GM12891 (cell line): ENCODE measurements around the gene EIF2S2.

ENCODE experiments used
- DNase-seq: peaks from one replicate; pipeline ENCODE4 v3.0.0; 2011; ENCODE audit warnings: low spot score; ENCODE audit not compliant: insufficient read length
- FAIRE-seq: peaks from 2 replicates; lab custom pipeline; 2011; peaks lifted over from hg19 to GRCh38; lab: Jason Lieb, UNC
- PAX5 ChIP-seq: IDR thresholded peaks from 2 replicates; pipeline ENCODE4 v1.6.1; 2011; ENCODE audit warnings: low read length, moderate library complexity, mild to moderate bottlenecking; ENCODE audit not compliant: insufficient read depth, severe bottlenecking
- POLR2A ChIP-seq: IDR thresholded peaks from 2 replicates; pipeline ENCODE4 v1.6.1; 2011; ENCODE audit warnings: low read depth, low read length, control low read depth
- POLR2AphosphoS5 ChIP-seq: IDR thresholded peaks from 2 replicates; pipeline ENCODE4 v1.6.1; 2011; ENCODE audit warnings: low read depth, low read length, control low read depth
- POU2F2 ChIP-seq: IDR thresholded peaks from 2 replicates; pipeline ENCODE4 v1.6.1; 2011; ENCODE audit warnings: low read depth, mild to moderate bottlenecking, control low read depth, low read length, moderate library complexity
- SPI1 ChIP-seq: IDR thresholded peaks from 2 replicates; pipeline ENCODE4 v1.6.1; 2011; ENCODE audit warnings: low read depth, low read length, control low read depth
- TAF1 ChIP-seq: IDR thresholded peaks from 2 replicates; pipeline ENCODE4 v1.6.1; 2011; ENCODE audit warnings: low read depth, low read length, control low read depth

Gene EIF2S2

DNA sequence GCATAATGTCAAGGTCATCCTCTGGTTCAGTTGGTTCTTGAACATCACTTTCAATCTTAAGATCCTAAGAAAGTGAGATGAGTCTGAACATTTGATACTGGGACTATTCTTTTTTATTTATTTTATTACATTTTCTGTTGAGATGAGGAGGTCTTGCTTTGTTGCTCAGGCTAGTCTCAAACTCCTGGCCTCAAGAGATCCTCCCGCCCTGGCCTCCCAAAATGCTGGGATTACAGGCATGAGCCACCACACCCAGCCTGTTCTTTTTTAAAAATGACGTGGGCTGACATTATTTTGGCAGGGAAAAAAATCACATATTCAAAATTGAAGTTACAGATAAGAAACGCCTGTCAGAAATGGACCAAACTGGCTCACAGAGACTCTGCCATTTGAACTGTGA is 13.5 kb downstream of the EIF2S2 start:
- no peak for TF ChIP-seq TAF1
- TF ChIP-seq PAX5: no peak
- no peak for TF ChIP-seq POLR2AphosphoS5
- FAIRE-seq (no peak), DNase-seq (no peak)

- FAIRE-seq (no peak), DNase-seq (no peak)
- TF ChIP-seq POU2F2: no peak
- no peak for TF ChIP-seq POLR2A
- TF ChIP-seq SPI1: no peak
- TF ChIP-seq POLR2AphosphoS5: no peak
- no peak for TF ChIP-seq TAF1
- TF ChIP-seq PAX5: no peak
Measured at GRCh38 chr20:34096699-34097444, 15.2 kb downstream of the EIF2S2 start.

DNA sequence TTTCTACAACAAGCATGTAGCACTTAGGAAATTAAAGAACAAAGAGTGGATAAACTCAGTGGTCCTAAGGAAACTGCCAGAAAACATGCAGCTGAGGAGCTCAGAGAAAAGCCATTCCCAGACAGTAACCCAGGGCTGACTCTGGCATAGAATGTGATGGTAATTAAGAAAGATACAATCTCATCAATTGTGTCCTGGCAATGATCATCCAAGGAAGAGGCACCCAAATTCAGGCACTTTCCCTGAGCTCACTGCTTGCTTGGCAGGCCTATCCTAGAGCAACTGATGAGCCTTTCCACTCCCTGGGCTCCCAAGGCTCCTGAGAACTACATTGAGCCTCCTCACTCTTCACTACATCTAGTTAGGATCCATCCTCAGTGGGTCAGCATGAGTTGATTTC is 16.2 kb downstream of the EIF2S2 start:
- TF ChIP-seq SPI1: no peak
- no peak for TF ChIP-seq POLR2AphosphoS5
- TF ChIP-seq TAF1: no peak
- no peak for TF ChIP-seq POU2F2
- TF ChIP-seq POLR2A: no peak
- TF ChIP-seq PAX5: no peak
- DNase-seq: no peak
- FAIRE-seq: no peak

- FAIRE-seq: no peak
- no peak for DNase-seq
- TF ChIP-seq TAF1: no peak
- no peak for TF ChIP-seq POLR2AphosphoS5
- no peak for TF ChIP-seq SPI1
- TF ChIP-seq PAX5: no peak
- TF ChIP-seq POU2F2: no peak
- TF ChIP-seq POLR2A: no peak
Measured at GRCh38 chr20:34093895-34094294, 18.1 kb downstream of the EIF2S2 start.

DNA sequence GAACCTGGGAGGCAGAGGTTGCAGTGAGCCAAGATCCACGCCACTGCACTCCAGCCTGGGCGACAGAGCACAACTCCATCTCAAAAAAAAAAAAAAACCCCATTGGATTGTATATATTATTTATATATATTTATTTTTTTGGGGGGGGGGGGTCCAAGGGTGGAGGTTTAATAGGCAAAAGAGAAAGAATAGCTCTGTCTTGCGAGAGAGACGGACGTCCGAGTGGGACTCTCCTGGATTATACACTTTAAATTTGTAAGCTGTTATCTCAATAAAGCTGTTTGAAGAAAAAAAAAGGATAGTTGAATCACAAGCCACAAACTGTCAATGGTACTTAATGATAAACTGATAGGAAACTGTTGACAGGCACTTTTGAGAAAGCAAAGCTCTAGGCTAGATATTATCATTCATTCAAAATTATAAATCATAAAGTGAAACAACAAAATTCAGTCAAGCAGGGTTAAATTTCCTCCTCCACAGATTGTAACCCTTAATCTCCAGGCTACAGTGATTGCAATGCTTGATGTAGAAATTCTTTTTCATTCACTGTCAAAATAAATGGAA is 20.3 kb downstream of the EIF2S2 start:
- no peak for FAIRE-seq
- TF ChIP-seq TAF1 (no peak), POLR2AphosphoS5 (no peak), SPI1 (no peak), PAX5 (no peak), POLR2A (no peak), POU2F2 (no peak)
- no peak for DNase-seq

GRCh38 chr20:34090645-34091044 is 21.4 kb downstream of the EIF2S2 start:
- DNase-seq (no peak), FAIRE-seq (no peak)
- TF ChIP-seq TAF1: no peak
- TF ChIP-seq POLR2A: no peak
- TF ChIP-seq SPI1: no peak
- TF ChIP-seq PAX5: no peak
- TF ChIP-seq POLR2AphosphoS5: no peak; the same call in 1 of the 2 replicates
- TF ChIP-seq POU2F2: no peak

DNA sequence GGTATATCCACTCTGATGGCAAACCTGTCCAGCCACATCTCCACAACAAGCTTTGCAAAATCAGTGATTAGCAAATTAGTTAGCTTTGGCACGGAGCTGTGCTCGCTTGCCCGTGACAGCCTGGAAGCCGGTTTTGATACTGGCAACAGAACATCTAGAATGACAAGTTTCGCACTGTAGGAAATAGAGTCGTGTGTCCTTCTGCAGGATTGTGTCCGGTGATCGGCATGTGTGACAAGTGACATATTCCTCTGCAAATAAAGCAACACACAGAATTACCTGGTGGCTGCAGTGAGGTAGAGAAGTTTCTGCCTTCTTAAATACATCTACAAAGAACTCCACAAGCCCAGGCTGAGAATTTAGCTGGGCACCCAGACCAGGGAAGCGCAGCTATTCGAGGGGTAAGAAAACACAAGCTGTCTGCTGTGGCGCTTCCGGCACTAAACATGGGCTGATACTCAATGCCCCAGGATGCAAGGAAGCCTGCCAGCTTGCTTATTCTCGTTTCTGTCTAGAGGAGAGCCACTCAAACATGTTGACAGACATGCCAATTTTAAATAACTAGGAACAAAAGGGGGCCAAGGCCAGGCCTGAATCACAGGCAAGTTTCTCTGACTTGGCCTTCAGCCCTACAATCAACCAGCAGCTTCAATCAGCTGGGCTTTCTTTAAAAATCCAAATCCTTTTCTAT is 22.2 kb downstream of the EIF2S2 start:
- TF ChIP-seq POLR2AphosphoS5 (no peak), POLR2A (no peak)
- FAIRE-seq: no peak
- no peak for DNase-seq

GRCh38 chr20:34089175-34089479 is 22.9 kb downstream of the EIF2S2 start:
- DNase-seq (no peak), FAIRE-seq (no peak)
- TF ChIP-seq PAX5 (no peak), SPI1 (no peak), POU2F2 (no peak), POLR2A (no peak), POLR2AphosphoS5 (no peak)

GRCh38 chr20:34088305-34089174 is 23.5 kb downstream of the EIF2S2 start:
- FAIRE-seq (no peak), DNase-seq (no peak)
- TF ChIP-seq PAX5 (no peak), SPI1 (no peak), POU2F2 (0 out of 2 replicates have a peak, but pooled peaks have one; percentile 37), POLR2A (peak; percentile 55; the same call in 1 of the 2 replicates), POLR2AphosphoS5 (peak; percentile 45), TAF1 (no peak)
